Measurements from ENCODE around the gene DIAPH3.

- no peak for TF ChIP-seq CTCF (IDR thresholded peaks at IDR 0.05)
- no peak for TF ChIP-seq ZFX (IDR thresholded peaks at IDR 0.05; ENCODE audit: borderline replicate concordance)
These were observed 249.2 kb downstream of the DIAPH3 start for GRCh38 chr13:59914556-59914955.

Measured in 22Rv1 (cell line).